CD8-positive, alpha-beta memory T cell (primary cell): Measurements from ENCODE around the gene GNLY. TPM values are rescaled to one million over a fixed set of nuclear protein-coding genes. Genes with fewer than 3 reads are reported as not detected.
"Not testable (repeated sequence)": the region's sequence is repeated elsewhere in the genome, so short reads cannot be mapped to it uniquely, and the experiment has no call there.

Experiments used
- CTCF ChIA-PET: fragments of 350-600 bp; sonication (Branson Sonifier 250); formaldehyde crosslinking; loops from one replicate; lab custom pipeline; 2021; ENCODE audit warnings: antibody characterized with exemption; lab: Charles Lee
- POLR2A ChIA-PET: fragments of 350-600 bp; sonication (Branson Sonifier 250); formaldehyde crosslinking; loops from one replicate; lab custom pipeline; 2021; ENCODE audit warnings: antibody characterized with exemption; lab: Charles Lee
- DNase-seq, 5 donors: peaks; one replicate each; pipeline versions ENCODE4 v3.0.0 to v3.0.0-alpha.2; 2020 to 2022; ENCODE audit warnings: mixed read lengths in 1 of 5
- H3K27ac ChIP-seq: one replicate; pipeline ENCODE4 v1.7.0; 2013; ENCODE audit warnings: low read depth, mild to moderate bottlenecking, low read length, moderate library complexity
- H3K27me3 ChIP-seq: 2 replicates; pipeline ENCODE4 v1.7.0; 2013; ENCODE audit warnings: low read length, mild to moderate bottlenecking; ENCODE audit not compliant: insufficient read depth, poor library complexity, severe bottlenecking
- H3K36me3 ChIP-seq: 2 replicates; pipeline ENCODE4 v1.7.0; 2013; ENCODE audit warnings: mild to moderate bottlenecking, low read length, moderate library complexity; ENCODE audit not compliant: insufficient read depth
- H3K4me1 ChIP-seq: 2 replicates; pipeline ENCODE4 v1.7.0; 2013; ENCODE audit warnings: mild to moderate bottlenecking, low read length, moderate library complexity; ENCODE audit not compliant: insufficient read depth
- H3K4me3 ChIP-seq: 2 replicates; pipeline ENCODE4 v1.7.0; 2013; ENCODE audit warnings: mild to moderate bottlenecking, low read length
- H3K9me3 ChIP-seq: 2 replicates; pipeline ENCODE4 v1.7.0; 2013; ENCODE audit warnings: mild to moderate bottlenecking, low read length
- H3K27ac Mint-ChIP-seq, 8 donors: one replicate each; pipeline ENCODE4 v1.8.0; 2020 to 2021; ENCODE audit warnings: mixed read lengths in 8 of 8, mild to moderate bottlenecking in 6 of 8, inconsistent platforms in 3 of 8, moderate library complexity in 3 of 8
- H3K27me3 Mint-ChIP-seq, 2 donors: one replicate each; pipeline ENCODE4 v1.8.0; 2020 to 2021; ENCODE audit warnings: mixed read lengths in 2 of 2, mild to moderate bottlenecking in 1 of 2, moderate library complexity in 1 of 2
- H3K36me3 Mint-ChIP-seq, 3 donors: one replicate each; pipeline ENCODE4 v1.8.0; 2020 to 2021; ENCODE audit warnings: mixed read lengths in 3 of 3, inconsistent platforms in 1 of 3, mild to moderate bottlenecking in 1 of 3
- H3K4me1 Mint-ChIP-seq, 3 donors: one replicate each; pipeline ENCODE4 v1.8.0; 2020 to 2021; ENCODE audit warnings: mixed read lengths in 3 of 3, inconsistent platforms in 1 of 3, mild to moderate bottlenecking in 1 of 3
- H3K4me3 Mint-ChIP-seq, 7 donors: one replicate each; pipeline ENCODE4 v1.8.0; 2020 to 2021; ENCODE audit warnings: mixed read lengths in 7 of 7, mild to moderate bottlenecking in 6 of 7, moderate library complexity in 4 of 7, inconsistent platforms in 2 of 7
- H3K9me3 Mint-ChIP-seq, 5 donors: one replicate each; pipeline ENCODE4 v1.8.0; 2020 to 2022; ENCODE audit warnings: mixed read lengths in 5 of 5, mild to moderate bottlenecking in 3 of 5, moderate library complexity in 2 of 5, inconsistent platforms in 1 of 5
- polyA plus RNA-seq: library from polyadenylated mRNA; unstranded; fragments of 300-500 nt; fragmentation: Illumina TruSeq; gene quantifications from one replicate; pipeline ENCODE4 v1.2.3, GENCODE V29; 2021
- total RNA-seq, 2 experiments: library from RNA; stranded (reverse); gene quantifications; one replicate each; pipeline ENCODE4 v1.2.3, GENCODE V29; 2021

The GNLY gene
- total and polyA plus RNA-seq, 3 experiments from 2014 or later: 7.7 to 953 (median 9.0) TPM

- no peaks in the 10 kb centered on the region for H3K9me3 Mint-ChIP-seq
- H3K27ac Mint-ChIP-seq: peak overlapping the region in 2 of 8 donors; percentile 23 to 26
- DNase-seq: no peak
- no peak overlapping the region for H3K4me3 Mint-ChIP-seq
- no peaks in the 10 kb centered on the region for H3K4me1 Mint-ChIP-seq
- no peaks in the 10 kb centered on the region for H3K36me3 ChIP-seq
- CTCF ChIA-PET: interaction anchor here (1.0 kb wide), 1 partner anchor 9 kb away, joined by 3 read pairs; no protein-coding TSS in a partner anchor
- H3K4me3 ChIP-seq: no peak overlapping the region
- H3K36me3 Mint-ChIP-seq: no peaks in the 10 kb centered on the region
- POLR2A ChIA-PET: interaction anchor here (0.5 kb wide), 1 partner anchor 14 kb away, joined by 5 read pairs; no protein-coding TSS in a partner anchor
- H3K27ac ChIP-seq: no peak overlapping the region
- H3K27me3 ChIP-seq: no peaks in the 10 kb centered on the region
- no peaks in the 10 kb centered on the region for H3K9me3 ChIP-seq
- H3K4me1 ChIP-seq: no peaks in the 10 kb centered on the region
- peaks cover 0 to 3% of the 10 kb centered on the region in 2 donors for H3K27me3 Mint-ChIP-seq
Observed at GRCh38 chr2:85666435-85667316, 27.5 kb upstream of the GNLY start.

- Mint-ChIP-seq H3K27ac (peak overlapping the region in 1 of 8 donors; percentile 22), H3K4me1 (no peaks in the 10 kb centered on the region), H3K4me3 (no peak overlapping the region), H3K9me3 (no peaks in the 10 kb centered on the region), H3K27me3 (peaks cover 0 to 3% of the 10 kb centered on the region in 2 donors), H3K36me3 (no peaks in the 10 kb centered on the region)
- Histone ChIP-seq H3K27ac (no peak overlapping the region), H3K36me3 (no peaks in the 10 kb centered on the region), H3K4me3 (no peak overlapping the region), H3K4me1 (no peaks in the 10 kb centered on the region), H3K9me3 (no peaks in the 10 kb centered on the region), H3K27me3 (no peaks in the 10 kb centered on the region)
- DNase-seq: no peak
- CTCF ChIA-PET: interaction anchor here (1.0 kb wide), 1 partner anchor 8 kb away, joined by 3 read pairs; no protein-coding TSS in a partner anchor
- POLR2A ChIA-PET: no interaction called here
Observed at GRCh38 chr2:85667561-85668008, 26.6 kb upstream of the GNLY start.

DNA sequence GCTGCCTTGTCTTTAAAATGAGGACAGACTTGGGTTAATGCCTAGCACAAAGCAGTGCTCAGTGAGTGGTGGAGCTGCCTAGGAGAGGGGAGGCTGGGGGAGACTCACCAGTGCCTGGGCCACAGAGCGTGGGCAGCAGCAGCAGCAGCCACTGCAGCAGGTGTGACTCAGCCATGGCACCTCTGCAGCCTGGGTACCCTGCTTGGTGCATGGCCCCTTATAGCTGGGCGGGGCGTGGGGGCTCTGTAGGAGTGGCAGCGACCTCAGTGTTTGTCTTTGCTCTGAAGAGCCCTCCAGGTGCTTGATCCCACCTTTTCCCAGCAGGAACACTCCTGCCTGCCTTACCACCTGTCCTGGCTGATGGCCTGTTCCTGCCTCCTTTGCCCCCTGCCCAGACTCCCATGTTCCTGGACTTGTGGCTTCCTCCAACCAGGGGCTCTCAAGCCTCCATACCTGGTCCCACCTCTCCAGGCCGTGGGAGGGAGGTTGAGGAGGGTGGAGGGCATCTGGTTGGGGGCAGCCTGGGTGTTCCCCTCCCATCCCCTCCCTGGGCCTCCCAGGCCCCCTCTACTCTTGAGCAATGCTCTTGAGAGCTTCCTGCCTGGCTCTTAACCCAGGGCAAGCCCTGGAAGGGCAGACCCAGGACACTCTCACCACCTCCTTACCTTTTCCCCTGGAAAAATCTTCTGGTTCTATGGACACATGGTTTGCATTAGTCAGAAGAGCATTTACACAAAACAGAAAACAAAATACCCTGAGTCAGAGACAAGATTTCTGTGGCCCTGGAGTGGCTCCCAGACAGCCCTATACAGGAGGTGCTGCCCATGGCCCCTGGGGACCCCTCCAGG is 25.9 kb upstream of the GNLY start, which contains the start of gene SFTPB:
Gene SFTPB, minus strand, starts transcription at position 191 of the 848 bp plus-strand sequence. Its CDS starts 16 bp downstream, at position 175.
- CTCF ChIA-PET: interaction anchor here (1.1 kb wide), 1 partner anchor 11 kb away, joined by 3 read pairs; no protein-coding TSS in a partner anchor
- H3K4me1 Mint-ChIP-seq: no peaks in the 10 kb centered on the region
- no peaks in the 10 kb centered on the region for H3K36me3 Mint-ChIP-seq
- POLR2A ChIA-PET: no interaction called here
- Histone ChIP-seq H3K27me3 (no peaks in the 10 kb centered on the region), H3K4me1 (no peaks in the 10 kb centered on the region), H3K4me3 (no peak within 1 kb of the TSS), H3K36me3 (no peaks in the 10 kb centered on the region), H3K9me3 (no peaks in the 10 kb centered on the region), H3K27ac (no peak within 1 kb of the TSS)
- DNase-seq: no peak
- H3K27me3 Mint-ChIP-seq: peaks cover 0 to 3% of the 10 kb centered on the region in 2 donors
- no peaks in the 10 kb centered on the region for H3K9me3 Mint-ChIP-seq
- peak within 1 kb of the TSS in 2 of 8 donors; percentile 22 to 26 for H3K27ac Mint-ChIP-seq
- H3K4me3 Mint-ChIP-seq: no peak within 1 kb of the TSS

DNA sequence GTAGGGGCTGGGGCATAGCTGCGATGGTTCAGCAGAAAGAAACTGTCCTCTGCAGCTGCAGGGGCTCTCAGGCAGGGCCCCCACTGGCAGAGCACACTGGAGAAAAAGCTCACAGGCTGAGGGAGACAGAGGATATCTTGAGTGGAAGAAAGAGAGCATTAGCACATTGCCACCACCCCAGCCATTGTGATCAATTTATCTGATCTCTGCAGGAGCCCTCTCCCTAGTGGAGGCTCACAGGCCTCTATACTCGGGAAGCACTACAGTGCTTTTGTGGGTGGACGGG is 25.4 kb upstream of the GNLY start:
- Histone ChIP-seq H3K4me3 (no peak overlapping the region), H3K27ac (no peak overlapping the region), H3K36me3 (no peaks in the 10 kb centered on the region), H3K4me1 (no peaks in the 10 kb centered on the region), H3K9me3 (no peaks in the 10 kb centered on the region), H3K27me3 (no peaks in the 10 kb centered on the region)
- Mint-ChIP-seq H3K36me3 (no peaks in the 10 kb centered on the region), H3K27me3 (peaks cover 0 to 3% of the 10 kb centered on the region in 2 donors), H3K4me3 (no peak overlapping the region), H3K9me3 (no peaks in the 10 kb centered on the region), H3K27ac (no peak overlapping the region), H3K4me1 (no peaks in the 10 kb centered on the region)
- CTCF ChIA-PET: interaction anchor here (1.1 kb wide), 1 partner anchor 10 kb away, joined by 3 read pairs; no protein-coding TSS in a partner anchor
- no peak for DNase-seq
- POLR2A ChIA-PET: no interaction called here

DNA sequence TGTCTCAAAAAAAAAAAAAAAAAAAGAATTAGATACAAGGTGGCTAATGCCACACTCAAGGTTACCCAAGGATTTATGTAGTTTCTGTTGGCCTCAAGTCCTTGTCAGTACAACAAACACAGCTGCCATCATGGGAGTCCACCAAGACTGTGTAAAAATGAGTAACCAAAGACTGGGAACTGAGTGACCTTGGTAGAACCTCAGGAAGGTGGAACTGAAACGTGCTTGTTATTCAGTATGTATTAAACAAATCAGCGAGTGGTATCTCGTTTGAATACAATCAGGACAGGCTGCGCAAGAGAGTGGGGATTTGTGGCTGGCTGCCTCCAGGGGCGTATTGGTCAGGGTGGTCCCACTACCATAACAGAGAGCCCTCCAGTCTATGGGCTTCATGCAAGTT is 24.6 kb upstream of the GNLY start:
- Histone ChIP-seq H3K36me3 (no peaks in the 10 kb centered on the region), H3K4me1 (no peaks in the 10 kb centered on the region), H3K27ac (no peak overlapping the region), H3K4me3 (no peak overlapping the region), H3K27me3 (no peaks in the 10 kb centered on the region), H3K9me3 (no peaks in the 10 kb centered on the region)
- Mint-ChIP-seq H3K36me3 (no peaks in the 10 kb centered on the region), H3K9me3 (no peaks in the 10 kb centered on the region), H3K27me3 (peaks cover 0 to 3% of the 10 kb centered on the region in 2 donors), H3K4me1 (no peaks in the 10 kb centered on the region), H3K4me3 (no peak overlapping the region), H3K27ac (no peak overlapping the region)
- CTCF ChIA-PET: interaction anchor here (1.5 kb wide), 1 partner anchor 38 kb away, joined by 3 read pairs; no protein-coding TSS in a partner anchor
- no peak for DNase-seq
- POLR2A ChIA-PET: no interaction called here

- DNase-seq, H3K4me3 Mint-ChIP-seq, H3K27me3 ChIP-seq, H3K4me1 ChIP-seq, H3K36me3 ChIP-seq, H3K9me3 ChIP-seq, H3K9me3 Mint-ChIP-seq, H3K27ac Mint-ChIP-seq, POLR2A ChIA-PET, H3K36me3 Mint-ChIP-seq, H3K27me3 Mint-ChIP-seq, H3K4me1 Mint-ChIP-seq, H3K27ac ChIP-seq, H3K4me3 ChIP-seq: not testable (repeated sequence)
- CTCF ChIA-PET: interaction anchor here (1.5 kb wide), 1 partner anchor 37 kb away, joined by 3 read pairs; no protein-coding TSS in a partner anchor
Observed at GRCh38 chr2:85670416-85670815, 23.7 kb upstream of the GNLY start.

DNA sequence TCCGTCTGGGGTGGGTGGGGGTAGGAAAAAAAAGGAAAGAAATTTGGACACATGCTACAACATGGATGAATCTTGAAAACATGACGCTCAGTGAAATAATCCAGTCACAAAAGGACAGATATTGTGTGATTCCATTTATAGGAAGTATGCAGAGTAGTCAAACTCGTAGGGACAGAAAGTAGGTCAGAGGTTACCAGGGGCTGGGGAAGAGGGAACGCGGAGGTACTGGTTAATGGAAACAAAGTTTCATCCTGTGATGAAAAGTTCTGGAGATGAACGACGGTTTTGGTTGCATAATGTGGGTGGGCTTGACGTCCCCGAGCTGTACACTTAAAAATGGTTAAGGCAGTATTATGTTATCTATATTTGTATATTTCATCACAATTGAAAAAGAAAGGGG is 21.7 kb upstream of the GNLY start:
- H3K9me3 ChIP-seq: no peaks in the 10 kb centered on the region
- no peak overlapping the region for H3K4me3 ChIP-seq
- Mint-ChIP-seq H3K9me3 (no peaks in the 10 kb centered on the region), H3K4me1 (no peaks in the 10 kb centered on the region), H3K27ac (peak overlapping the region in 1 of 8 donors; percentile 4), H3K36me3 (no peaks in the 10 kb centered on the region), H3K4me3 (no peak overlapping the region), H3K27me3 (no peaks in the 10 kb centered on the region)
- H3K36me3 ChIP-seq: no peaks in the 10 kb centered on the region
- H3K27me3 ChIP-seq: no peaks in the 10 kb centered on the region
- DNase-seq: no peak
- no peak overlapping the region for H3K27ac ChIP-seq
- no peaks in the 10 kb centered on the region for H3K4me1 ChIP-seq
- ChIA-PET CTCF (no interaction called here), POLR2A (no interaction called here)
